H1 (cell line): ENCODE results near the gene FOXD4L3. TPM values are rescaled to one million over a fixed set of nuclear protein-coding genes. Genes with fewer than 3 reads are reported as not detected.
"Not testable (repeated sequence)": the region's sequence is repeated elsewhere in the genome, so short reads cannot be mapped to it uniquely, and the experiment has no call there.

Experiments used
- CTCF ChIA-PET: fragments of 300-600 bp; sonication (Branson Sonifier 250); formaldehyde crosslinking; loops from one replicate; lab custom pipeline; 2021; ENCODE audit not compliant: partially characterized antibody; lab: Charles Lee
- POLR2A ChIA-PET: fragments of 300-600 bp; sonication (Branson Sonifier 250); formaldehyde crosslinking; loops from one replicate; lab custom pipeline; 2021; ENCODE audit warnings: inconsistent platforms; ENCODE audit not compliant: partially characterized antibody; lab: Charles Lee
- DNase-seq, 2 experiments: peaks; one replicate each; pipeline versions ENCODE4 v3.0.0 to v3.0.0-alpha.2; 2010 to 2022; ENCODE audit warnings: low spot score in 2 of 2, low read depth in 1 of 2, mixed read lengths in 1 of 2
- FAIRE-seq: peaks from 2 replicates; lab custom pipeline; 2011; peaks lifted over from hg19 to GRCh38; lab: Jason Lieb, UNC
- H2AFZ ChIP-seq: 2 replicates; pipeline ENCODE4 v1.8.1; 2012; ENCODE audit warnings: low read length, inconsistent platforms
- H2AK5ac ChIP-seq: 2 replicates; pipeline ENCODE4 v1.6.1; 2013; ENCODE audit warnings: low read depth, low read length
- H2BK120ac ChIP-seq: replicated peaks from 2 replicates; pipeline ENCODE3; 2013; ENCODE audit warnings: low read depth, low read length, inconsistent platforms
- H2BK12ac ChIP-seq: 2 replicates; pipeline ENCODE4 v1.6.1; 2013; ENCODE audit warnings: low read depth, low read length
- H2BK15ac ChIP-seq: 2 replicates; pipeline ENCODE4 v1.6.1; 2013; ENCODE audit warnings: low read length
- H2BK20ac ChIP-seq: 2 replicates; pipeline ENCODE4 v1.6.1; 2013; ENCODE audit warnings: low read length
- H2BK5ac ChIP-seq: 2 replicates; pipeline ENCODE4 v1.6.1; 2013; ENCODE audit warnings: low read depth, low read length
- H3K14ac ChIP-seq: 2 replicates; pipeline ENCODE4 v1.6.1; 2013; ENCODE audit warnings: inconsistent platforms; ENCODE audit not compliant: insufficient read length
- H3K18ac ChIP-seq: 2 replicates; pipeline ENCODE4 v1.6.1; 2013; ENCODE audit warnings: low read length; ENCODE audit errors: extremely low read depth
- H3K23ac ChIP-seq: 2 replicates; pipeline ENCODE4 v1.6.1; 2013; ENCODE audit warnings: inconsistent platforms; ENCODE audit not compliant: insufficient read length
- H3K23me2 ChIP-seq: 2 replicates; pipeline ENCODE4 v1.6.1; 2013; ENCODE audit warnings: low read depth, low read length
- H3K27ac ChIP-seq: 2 replicates; pipeline ENCODE4 v1.6.1; 2011; ENCODE audit warnings: low read depth, low read length, inconsistent platforms
- H3K27me3 ChIP-seq, 4 experiments: replicated peaks in 1 of 4; 1 replicate in 1 of 4; 2 replicates in 3 of 4; pipeline versions ENCODE4 v1.6.1 to v1.8.1; 2011 to 2013; ENCODE audit warnings: low read length in 3 of 4, mild to moderate bottlenecking in 3 of 4, inconsistent platforms in 2 of 4, mixed read lengths in 2 of 4, moderate library complexity in 1 of 4; ENCODE audit not compliant: control insufficient read depth in 3 of 4, insufficient read depth in 3 of 4; ENCODE audit errors: extremely low read depth in 1 of 4
- H3K36me3 ChIP-seq, 4 experiments: 2 replicates each; pipeline versions ENCODE4 v1.6.1 to v1.8.1; 2011 to 2013; ENCODE audit warnings: mild to moderate bottlenecking in 4 of 4, low read length in 3 of 4, moderate library complexity in 2 of 4, control low read depth in 1 of 4, inconsistent platforms in 1 of 4; ENCODE audit not compliant: insufficient read depth in 4 of 4, control insufficient read depth in 2 of 4
- H3K4ac ChIP-seq: replicated peaks from 2 replicates; pipeline ENCODE3; 2013; ENCODE audit warnings: low read length, low read depth, mixed read lengths, inconsistent platforms; ENCODE audit not compliant: insufficient read length
- H3K4me1 ChIP-seq, 4 experiments: replicated peaks in 1 of 4; 1 replicate in 1 of 4; 2 replicates in 3 of 4; pipeline versions ENCODE4 v1.6.1 to v1.8.1; 2011 to 2013; ENCODE audit warnings: low read length in 3 of 4, inconsistent platforms in 2 of 4, mixed read lengths in 1 of 4; ENCODE audit not compliant: insufficient read depth in 4 of 4, control insufficient read depth in 3 of 4
- H3K4me2 ChIP-seq, 2 experiments: 2 replicates each; pipeline versions ENCODE4 v1.6.1 to v1.8.1; 2011 to 2013; ENCODE audit warnings: low read depth in 2 of 2, low read length in 2 of 2, control low read depth in 1 of 2, inconsistent platforms in 1 of 2, mild to moderate bottlenecking in 1 of 2; ENCODE audit not compliant: insufficient read depth in 1 of 2
- H3K4me3 ChIP-seq, 4 experiments: fragments of 200-600, 300-600 bp in 1 of 4; sonication (generic), shearing (Covaris generic), sonication (Bioruptor Twin) in 1 of 4; 2 replicates each; pipeline versions ENCODE4 v1.5.1 to v1.8.1; 2011 to 2016; ENCODE audit warnings: low read length in 4 of 4, low read depth in 3 of 4, control low read depth in 2 of 4, inconsistent platforms in 2 of 4, mild to moderate bottlenecking in 2 of 4, mixed read lengths in 1 of 4, moderate library complexity in 1 of 4; ENCODE audit not compliant: insufficient read depth in 2 of 4; ENCODE audit errors: extremely low read depth in 1 of 4
- H3K56ac ChIP-seq: replicated peaks from 2 replicates; pipeline ENCODE3; 2013; ENCODE audit warnings: low read depth, mild to moderate bottlenecking, mixed read lengths, low read length, inconsistent platforms; ENCODE audit not compliant: insufficient read length
- H3K79me1 ChIP-seq: 2 replicates; pipeline ENCODE4 v1.6.1; 2013; ENCODE audit warnings: low read depth, low read length, control low read depth
- H3K79me2 ChIP-seq, 2 experiments: 2 replicates each; pipeline versions ENCODE4 v1.6.1 to v1.8.1; 2012 to 2013; ENCODE audit warnings: low read length in 2 of 2, mild to moderate bottlenecking in 2 of 2, inconsistent platforms in 1 of 2; ENCODE audit not compliant: insufficient read depth in 2 of 2, control insufficient read depth in 1 of 2
- H3K9ac ChIP-seq, 4 experiments: replicated peaks in 1 of 4; 1 replicate in 1 of 4; 2 replicates in 3 of 4; pipeline versions ENCODE4 v1.6.1 to v1.8.1; 2011 to 2013; ENCODE audit warnings: low read depth in 3 of 4, low read length in 3 of 4, control low read depth in 2 of 4, mild to moderate bottlenecking in 2 of 4, moderate library complexity in 2 of 4, inconsistent platforms in 1 of 4; ENCODE audit errors: extremely low read depth in 1 of 4
- H3K9me3 ChIP-seq, 2 experiments: 2 replicates each; pipeline versions ENCODE4 v1.6.1 to v1.8.1; 2012 to 2013; ENCODE audit warnings: mild to moderate bottlenecking in 2 of 2, moderate library complexity in 2 of 2, control low read depth in 1 of 2, inconsistent platforms in 1 of 2, low read depth in 1 of 2, low read length in 1 of 2, mixed read lengths in 1 of 2; ENCODE audit not compliant: insufficient read depth in 2 of 2
- H4K20me1 ChIP-seq, 2 experiments: replicated peaks in 1 of 2; 2 replicates each; pipeline versions ENCODE3 to v1.8.1; 2011 to 2013; ENCODE audit warnings: inconsistent platforms in 2 of 2, low read length in 2 of 2, mild to moderate bottlenecking in 1 of 2; ENCODE audit not compliant: insufficient read depth in 2 of 2, control insufficient read depth in 1 of 2
- H4K5ac ChIP-seq: 2 replicates; pipeline ENCODE4 v1.6.1; 2013; ENCODE audit warnings: low read length, low read depth, mixed read lengths, inconsistent platforms; ENCODE audit not compliant: insufficient read length
- H4K8ac ChIP-seq: 2 replicates; pipeline ENCODE4 v1.8.0; 2013; ENCODE audit warnings: mild to moderate bottlenecking, moderate library complexity, low read length, inconsistent platforms; ENCODE audit not compliant: insufficient read depth; ENCODE audit errors: extremely low read depth
- H4K91ac ChIP-seq: replicated peaks from 2 replicates; pipeline ENCODE3; 2013; ENCODE audit warnings: low read length, mixed read lengths, inconsistent platforms; ENCODE audit not compliant: insufficient read length
- EZH2 ChIP-seq: fragments of 200-600 bp; sonication (generic); IDR thresholded peaks from 2 replicates; pipeline ENCODE4 v1.7.1; 2012; ENCODE audit warnings: low read depth, mild to moderate bottlenecking, moderate library complexity, low read length, inconsistent platforms; ENCODE audit not compliant: severe bottlenecking
- SUZ12 ChIP-seq: fragments of 200-600 bp; sonication (generic); IDR thresholded peaks from 2 replicates; pipeline ENCODE4 v1.6.1; 2012; ENCODE audit warnings: mild to moderate bottlenecking, inconsistent platforms, low read length, moderate library complexity, mixed read lengths
- WGBS, 2 experiments: shearing (Covaris generic) in 1 of 2; methylation state at CpG; one replicate each; pipeline versions ENCODE4 v1.1.6 to v1.1.7; 2013 to 2015; ENCODE audit warnings: low lambda C conversion rate in 2 of 2, mixed read lengths in 2 of 2, inconsistent platforms in 1 of 2, low coverage in 1 of 2, missing lambda C conversion rate in 1 of 2; ENCODE audit not compliant: insufficient replicate concordance in 2 of 2, insufficient coverage in 1 of 2, insufficient read length in 1 of 2; ENCODE audit errors: extremely low coverage in 1 of 2, missing lambda C conversion rate in 1 of 2; 5-methylcytosine and 5-hydroxymethylcytosine counted together
- polyA plus RNA-seq, 7 experiments: library from polyadenylated mRNA; depleted of rRNA in 3 of 7; stranded (reverse) in 5 of 7; unstranded in 2 of 7; fragments of >200 nt in 5 of 7; fragments of 200-250 nt in 2 of 7; gene quantifications; 1 replicate in 5 of 7; 2 replicates in 1 of 7; 4 replicates in 1 of 7; pipeline versions ENCODE4 v1.2.1 to v1.2.3, GENCODE V29; 2011 to 2013; ENCODE audit warnings: missing spikeins in 2 of 7, mixed read lengths in 2 of 7
- total RNA-seq: library from RNA; stranded (reverse); fragmentation: NEBNext Ultra II Directional; extraction: Animal tissue kit (Norgen Biotek cat#: 25700); gene quantifications from 2 replicates; pipeline ENCODE4 v1.2.1, GENCODE V29; 2021

Gene FOXD4L3
- total and polyA plus RNA-seq, 2 of the 8 experiments (the other 6 are each of a cell fraction or from before 2014, with no cell fraction given): not detected

DNA sequence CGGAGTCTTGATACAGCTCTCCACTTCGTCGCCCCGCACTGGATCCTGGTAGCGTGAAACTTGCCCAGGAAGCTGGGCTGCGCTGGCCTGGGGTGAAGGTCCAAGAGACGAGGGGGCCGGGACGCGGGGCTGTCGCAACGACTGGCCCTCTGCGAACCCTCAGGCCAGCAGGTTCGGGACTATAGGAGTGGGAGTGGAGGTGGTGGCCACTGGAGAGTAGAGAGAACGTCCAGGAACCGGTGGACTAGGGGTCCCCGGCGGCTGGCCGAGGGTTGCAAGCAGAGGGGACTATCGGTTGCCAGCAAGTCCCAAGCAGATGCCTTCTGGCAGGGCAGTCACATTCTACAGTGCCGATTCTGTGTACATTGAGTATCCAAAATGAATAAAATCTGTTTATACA is 5.0 kb downstream of the FOXD4L3 start:
- H3K79me2 ChIP-seq, POLR2A ChIA-PET, H3K9ac ChIP-seq, H3K79me1 ChIP-seq, DNase-seq, H3K36me3 ChIP-seq, H4K20me1 ChIP-seq, CTCF ChIA-PET, H3K4me3 ChIP-seq, H4K8ac ChIP-seq, H2BK20ac ChIP-seq, H2AFZ ChIP-seq, H2BK120ac ChIP-seq, H4K91ac ChIP-seq, H2AK5ac ChIP-seq, H3K56ac ChIP-seq, H3K4ac ChIP-seq, H2BK15ac ChIP-seq: not testable (repeated sequence)
- 50% methylated on average over 16 of the region's 21 CpGs; no CpG with 5 or more reads in 1 of the 2 experiments for WGBS, 2 experiments
- TF ChIP-seq SUZ12: peak; percentile 27; the same call in 1 of the 2 replicates
- TF ChIP-seq EZH2: peak; percentile 33
- TF ChIP-seq, all 59 proteins: peak for 2; not testable (repeated sequence) for 57
- H3K27ac ChIP-seq, H3K9me3 ChIP-seq, FAIRE-seq, H3K14ac ChIP-seq, H3K23me2 ChIP-seq, H3K23ac ChIP-seq, H2BK12ac ChIP-seq, H4K5ac ChIP-seq, H2BK5ac ChIP-seq, H3K4me1 ChIP-seq, H3K18ac ChIP-seq: not testable (repeated sequence)
- Histone ChIP-seq H3K27me3 (peaks cover 4 to 15% (median 7%) of the 10 kb centered on the region in 4 experiments; a peak in 6 of 7 replicates), H3K4me2 (peak overlapping the region in 1 of 2 experiments; percentile 21; a peak in 1 of 4 replicates)
